Ecto neural progenitor cell (in vitro differentiated cells): ENCODE measurements around the gene TMEM182.

Experiments
- DNase-seq: peaks from one replicate; pipeline ENCODE4 v3.0.0-alpha.2; 2018; ENCODE audit warnings: low spot score

TMEM182 gene

GRCh38 chr2:102768253-102768652 is 6.4 kb downstream of the TMEM182 start:
- no peak for DNase-seq

DNA sequence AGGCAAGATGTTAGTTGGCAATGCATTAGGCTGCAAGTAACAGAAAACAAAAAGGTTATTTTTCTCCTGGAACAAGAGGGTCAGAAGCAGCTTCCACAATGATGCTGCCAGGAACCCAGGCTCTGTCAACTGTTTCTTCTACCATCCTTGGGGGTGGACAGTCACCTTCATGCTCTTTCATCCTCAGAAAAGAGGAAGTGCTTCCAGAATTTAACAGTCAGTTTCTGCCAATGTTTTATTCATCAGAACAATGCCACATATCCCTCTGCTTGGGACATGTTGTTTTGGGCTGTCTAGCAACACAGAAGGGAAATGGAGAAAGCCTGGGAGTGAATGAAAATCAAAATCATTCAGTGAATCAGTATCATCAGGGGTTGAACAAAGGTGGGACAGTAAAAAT is 7.1 kb downstream of the TMEM182 start:
- no peak for DNase-seq

DNA sequence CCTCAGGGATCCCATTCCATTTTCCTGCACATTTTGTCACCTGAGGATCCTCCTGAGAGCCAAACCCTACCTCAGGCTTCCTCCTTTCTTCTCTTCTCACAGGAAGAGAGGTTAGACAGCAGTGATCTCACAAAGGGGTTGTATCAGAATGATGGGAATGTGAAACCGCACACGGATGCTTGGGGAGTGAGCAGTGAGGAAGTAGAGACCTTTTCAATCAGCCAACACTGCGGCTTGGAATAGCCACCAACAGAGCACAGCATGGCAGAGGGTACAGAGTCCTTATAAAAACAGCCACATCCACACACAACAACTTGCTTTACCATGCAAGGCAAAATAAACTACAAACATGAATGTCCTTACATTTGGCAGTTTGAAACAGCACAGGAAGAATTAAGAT is 8.7 kb downstream of the TMEM182 start:
- no peak for DNase-seq

DNA sequence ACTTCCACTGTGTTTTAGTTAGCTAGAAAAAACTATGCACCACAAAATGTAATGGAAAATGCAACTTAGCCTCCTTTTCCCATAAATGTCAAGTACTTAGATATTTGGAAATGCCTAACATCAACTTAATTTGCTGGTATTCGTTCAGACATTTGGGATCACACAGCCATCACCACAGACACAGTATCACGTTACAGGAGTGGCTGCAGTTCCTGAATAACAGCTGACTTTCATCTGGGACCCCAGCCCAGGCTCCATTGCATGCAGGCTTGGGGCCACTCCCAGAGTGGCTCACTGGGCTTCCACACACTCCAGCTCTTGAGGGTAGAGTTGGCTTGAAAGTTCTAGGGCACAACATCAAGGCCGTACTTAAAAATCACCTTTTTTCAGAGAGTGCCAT is 9.3 kb downstream of the TMEM182 start:
- no peak for DNase-seq

- DNase-seq, result no peak
These were observed 10.8 kb downstream of the TMEM182 start for GRCh38 chr2:102772659-102773058.

GRCh38 chr2:102773149-102773705 is 11.4 kb downstream of the TMEM182 start:
- no peak for DNase-seq

DNA sequence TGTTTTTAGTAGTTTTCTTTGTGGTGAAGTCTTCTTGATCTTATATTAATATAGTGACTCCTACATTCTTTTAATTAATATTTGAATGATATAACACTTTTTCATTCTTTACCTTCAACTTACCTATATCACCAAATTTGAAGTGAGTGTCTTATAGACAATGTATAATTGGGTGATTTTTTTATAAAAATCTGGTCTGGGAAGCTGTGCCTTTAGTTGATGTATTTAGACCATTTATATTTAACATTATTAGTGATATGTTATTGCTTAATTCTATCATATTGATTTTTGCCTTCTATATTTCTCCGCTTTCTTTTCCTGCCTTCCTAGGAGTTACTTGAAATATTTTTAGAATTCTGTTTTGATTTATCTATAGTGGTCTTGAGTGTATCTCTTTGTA is 16.4 kb downstream of the TMEM182 start:
- DNase-seq, result no peak

DNA sequence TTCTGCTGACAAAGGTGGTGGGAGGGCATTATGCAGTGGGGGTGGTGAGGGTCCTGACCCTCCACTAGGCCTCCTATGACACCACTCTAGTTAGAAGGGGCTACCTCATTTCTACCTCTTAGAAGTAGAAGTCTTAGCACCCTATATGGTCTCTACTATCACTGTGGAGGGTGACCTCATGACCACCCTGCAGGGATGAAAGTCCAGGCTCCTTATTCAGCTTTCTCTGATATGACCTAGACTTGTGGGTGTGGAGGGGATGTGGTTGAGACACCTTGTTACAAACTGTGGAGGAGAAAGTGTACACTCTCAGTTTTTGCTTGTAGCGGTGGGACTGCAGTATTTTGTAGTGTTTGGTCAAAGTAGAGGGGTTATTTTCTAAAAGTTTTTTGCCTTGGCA is 18.6 kb downstream of the TMEM182 start:
- no peak for DNase-seq

DNA sequence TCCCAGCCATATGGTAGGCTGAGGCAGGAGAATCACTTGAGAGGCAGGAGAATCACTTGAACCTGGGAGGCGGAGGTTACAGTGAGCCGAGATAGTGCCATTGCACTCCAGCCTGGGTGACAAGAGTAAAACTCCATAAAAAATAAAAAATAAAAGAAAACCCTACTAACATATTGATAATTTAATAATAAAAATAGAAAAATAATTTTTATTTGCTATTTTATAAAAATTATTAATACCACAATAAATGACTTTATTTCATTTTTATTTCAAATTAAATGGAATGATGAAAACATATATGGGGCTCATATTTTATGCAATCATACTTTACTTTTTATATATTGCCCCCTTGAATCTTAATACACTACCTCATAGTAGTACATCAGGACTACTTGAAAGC is 20.4 kb downstream of the TMEM182 start:
- DNase-seq, result no peak

GRCh38 chr2:102782933-102783332 is 21.1 kb downstream of the TMEM182 start:
- no peak for DNase-seq

GRCh38 chr2:102783506-102784183 is 21.8 kb downstream of the TMEM182 start:
- no peak for DNase-seq

DNA sequence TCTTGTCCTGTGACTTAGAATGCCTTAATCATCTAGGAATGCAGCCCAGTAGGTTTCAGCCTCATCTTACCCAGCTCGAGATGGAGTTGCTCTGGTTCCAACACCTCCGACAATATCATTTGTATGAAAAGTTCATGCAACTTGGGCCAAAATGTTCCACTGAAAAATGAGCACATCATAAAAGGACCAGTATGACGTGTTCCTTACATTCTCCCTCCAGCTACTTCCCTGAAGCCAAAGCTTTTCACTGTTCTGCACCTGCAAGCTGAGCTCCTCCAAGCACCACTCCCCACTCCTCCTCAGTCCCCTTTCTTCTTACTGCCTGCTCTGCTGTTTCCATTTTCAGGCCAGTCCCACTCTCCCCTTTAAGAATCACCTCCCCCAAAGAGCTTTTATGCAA is 23.1 kb downstream of the TMEM182 start:
- DNase-seq, result no peak

DNA sequence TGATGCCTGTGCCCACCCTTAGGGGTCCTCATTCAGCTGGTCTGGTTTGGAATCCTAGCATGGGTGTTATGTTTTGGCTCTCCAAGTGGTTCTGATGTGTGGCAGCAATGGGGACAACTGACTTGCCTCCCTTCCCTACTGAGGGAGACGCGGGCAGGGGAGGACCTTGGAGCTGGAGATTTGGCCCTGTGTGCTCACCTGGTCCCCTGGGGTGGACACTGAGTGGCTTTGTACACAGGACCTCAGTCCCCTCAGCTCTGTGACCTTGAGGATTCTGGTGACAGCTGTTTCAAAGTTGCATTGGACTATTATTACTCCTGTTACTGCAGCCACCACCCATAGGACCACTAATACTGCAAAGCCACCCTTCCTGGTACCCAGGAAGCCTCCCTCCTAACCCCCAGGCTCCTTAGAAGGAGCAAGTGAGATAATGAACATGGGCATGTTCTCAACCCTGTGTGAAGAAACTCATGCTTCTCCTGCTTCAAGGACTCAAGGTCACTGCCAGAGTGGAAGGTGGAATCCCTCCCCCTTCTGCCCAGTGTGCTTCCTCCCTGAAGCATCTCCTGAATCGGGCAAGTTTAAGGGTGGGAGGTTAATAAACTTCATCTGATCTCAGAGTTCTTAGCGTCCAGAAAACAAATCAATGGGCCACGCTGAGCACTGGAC is 26.5 kb downstream of the TMEM182 start:
- DNase-seq, result no peak

DNA sequence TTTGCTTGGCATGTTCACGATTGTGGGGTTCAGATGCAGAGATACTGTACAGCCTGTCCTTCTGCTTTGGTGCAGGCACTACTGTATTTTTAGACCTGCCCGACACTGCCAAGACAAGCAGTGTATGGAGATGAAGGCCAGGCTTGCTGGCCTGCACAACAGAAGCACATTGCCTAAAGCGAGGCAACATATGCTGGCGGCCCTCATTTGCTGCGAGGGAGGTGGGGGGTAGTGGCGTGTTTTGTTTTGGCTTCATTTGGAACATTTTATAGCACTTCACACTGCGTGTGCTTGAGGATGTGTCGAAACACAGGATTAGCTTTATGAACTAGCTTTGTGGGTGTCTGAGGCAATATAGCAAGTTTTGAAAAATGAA is 27.0 kb downstream of the TMEM182 start:
- no peak for DNase-seq

DNA sequence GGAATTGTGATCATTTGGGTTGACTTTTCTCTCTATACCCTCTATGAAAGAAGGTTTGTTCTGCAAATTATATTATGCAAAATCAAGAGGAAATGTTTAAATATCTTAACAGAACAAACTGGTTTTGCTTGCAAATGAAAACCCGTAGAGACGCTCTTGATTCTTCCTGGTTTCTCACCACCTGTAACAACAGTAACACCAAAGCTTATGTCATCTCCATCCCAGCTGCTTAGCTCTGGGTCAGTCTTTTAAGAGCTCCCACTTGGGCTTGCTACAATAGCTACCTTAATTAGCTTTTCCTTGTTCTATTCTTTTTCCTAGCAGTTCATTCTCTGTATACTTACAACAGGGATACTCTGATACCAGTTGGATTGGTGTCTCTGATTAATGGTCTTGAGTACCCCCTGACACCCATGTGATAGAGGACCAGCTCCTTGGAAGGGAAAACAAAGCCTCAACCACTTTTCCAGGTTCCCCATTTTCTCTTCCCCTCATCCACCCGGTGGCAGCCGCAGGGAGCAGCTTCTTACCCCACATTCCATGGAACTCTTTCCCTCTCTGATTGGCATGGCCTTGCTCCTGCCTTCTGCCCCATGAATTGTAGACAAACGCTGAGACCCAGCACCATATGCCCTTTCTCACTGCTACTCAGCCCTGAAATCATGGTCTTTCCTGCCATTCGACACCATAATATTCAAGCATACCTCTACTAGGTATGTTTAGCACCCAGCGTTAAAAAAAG is 27.7 kb downstream of the TMEM182 start:
- no peak for DNase-seq

GRCh38 chr2:102790091-102790455 is 28.2 kb downstream of the TMEM182 start:
- DNase-seq, result no peak

GRCh38 chr2:102792568-102793208 is 30.9 kb downstream of the TMEM182 start:
- no peak for DNase-seq

DNA sequence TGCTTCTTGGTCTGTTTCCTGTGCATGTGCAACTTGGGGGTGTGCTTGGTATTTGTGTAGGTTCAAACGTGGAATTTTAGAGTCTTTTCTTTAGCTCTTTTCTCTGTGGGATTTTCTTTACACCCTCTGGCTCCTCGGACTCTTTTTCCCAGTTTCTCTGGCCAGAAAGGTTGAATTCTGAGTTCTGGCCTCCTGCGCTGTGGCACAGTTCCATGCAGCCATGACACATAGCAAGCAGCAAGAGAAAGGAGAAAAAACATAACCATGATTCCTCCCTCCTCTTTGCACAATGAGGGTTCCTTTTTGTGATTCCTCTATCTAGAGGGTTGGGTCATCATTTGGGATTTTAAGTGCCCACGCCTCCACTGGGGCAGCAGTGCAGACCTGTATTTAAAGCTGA is 33.8 kb downstream of the TMEM182 start:
- DNase-seq, result no peak

GRCh38 chr2:102796337-102796736 is 34.5 kb downstream of the TMEM182 start:
- DNase-seq, result no peak

DNA sequence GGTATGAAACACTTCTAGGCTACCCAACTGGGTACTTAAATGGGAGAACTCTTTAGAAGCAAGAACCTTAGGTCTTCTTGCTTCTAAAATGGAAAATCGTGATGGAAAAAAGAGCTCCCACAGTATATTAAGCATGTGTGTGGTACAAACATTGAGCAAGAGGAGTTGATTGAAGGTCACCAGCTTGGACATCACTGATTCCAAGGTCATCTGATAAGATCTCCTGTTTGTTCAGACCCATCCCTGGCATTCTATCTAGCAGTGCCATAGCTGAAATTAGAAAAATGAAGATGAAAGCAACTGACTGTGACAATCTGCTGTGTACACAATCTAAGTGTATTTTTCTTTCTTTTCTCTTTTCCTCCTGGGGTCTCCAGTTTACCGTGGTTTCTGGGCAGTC is 35.7 kb downstream of the TMEM182 start:
- DNase-seq, result no peak

GRCh38 chr2:102798181-102798580 is 36.4 kb downstream of the TMEM182 start:
- DNase-seq, result no peak

- DNase-seq, result no peak
These were observed 39.4 kb downstream of the TMEM182 start for GRCh38 chr2:102801098-102801718.
